Measurements from ENCODE around the gene GALR2.
"Not testable (repeated sequence)": the region's sequence is repeated elsewhere in the genome, so short reads cannot be mapped to it uniquely, and the experiment has no call there.

The GALR2 gene

DNA sequence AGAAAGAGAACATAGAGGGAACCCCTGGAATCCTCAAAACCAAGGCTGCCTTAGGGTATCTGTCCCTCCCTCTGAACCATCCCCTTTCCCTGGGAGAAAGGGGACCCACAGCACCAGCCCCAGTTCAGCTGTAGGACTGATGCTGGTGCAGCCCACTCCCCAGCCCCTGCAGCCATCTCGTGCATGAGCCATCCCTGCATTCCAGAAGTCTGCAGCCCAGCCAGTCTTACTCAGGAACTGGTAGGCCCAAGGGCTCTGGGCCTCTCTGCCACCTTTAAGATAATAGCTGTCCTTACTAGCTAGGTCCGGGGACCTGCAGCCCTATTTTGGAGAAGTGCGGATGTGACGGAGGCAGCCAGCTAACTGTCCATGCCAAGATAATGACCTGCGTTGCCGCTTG, 41.4 kb upstream of the GALR2 start:
- no peak for DNase-seq (ENCODE audit: low read depth)
- TF ChIP-seq, protein P1, sequence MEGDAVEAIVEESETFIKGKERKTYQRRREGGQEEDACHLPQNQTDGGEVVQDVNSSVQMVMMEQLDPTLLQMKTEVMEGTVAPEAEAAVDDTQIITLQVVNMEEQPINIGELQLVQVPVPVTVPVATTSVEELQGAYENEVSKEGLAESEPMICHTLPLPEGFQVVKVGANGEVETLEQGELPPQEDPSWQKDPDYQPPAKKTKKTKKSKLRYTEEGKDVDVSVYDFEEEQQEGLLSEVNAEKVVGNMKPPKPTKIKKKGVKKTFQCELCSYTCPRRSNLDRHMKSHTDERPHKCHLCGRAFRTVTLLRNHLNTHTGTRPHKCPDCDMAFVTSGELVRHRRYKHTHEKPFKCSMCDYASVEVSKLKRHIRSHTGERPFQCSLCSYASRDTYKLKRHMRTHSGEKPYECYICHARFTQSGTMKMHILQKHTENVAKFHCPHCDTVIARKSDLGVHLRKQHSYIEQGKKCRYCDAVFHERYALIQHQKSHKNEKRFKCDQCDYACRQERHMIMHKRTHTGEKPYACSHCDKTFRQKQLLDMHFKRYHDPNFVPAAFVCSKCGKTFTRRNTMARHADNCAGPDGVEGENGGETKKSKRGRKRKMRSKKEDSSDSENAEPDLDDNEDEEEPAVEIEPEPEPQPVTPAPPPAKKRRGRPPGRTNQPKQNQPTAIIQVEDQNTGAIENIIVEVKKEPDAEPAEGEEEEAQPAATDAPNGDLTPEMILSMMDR (conservative IDR thresholded peaks at IDR 0.05; ENCODE audit: low read depth, low read length), result no peak

DNA sequence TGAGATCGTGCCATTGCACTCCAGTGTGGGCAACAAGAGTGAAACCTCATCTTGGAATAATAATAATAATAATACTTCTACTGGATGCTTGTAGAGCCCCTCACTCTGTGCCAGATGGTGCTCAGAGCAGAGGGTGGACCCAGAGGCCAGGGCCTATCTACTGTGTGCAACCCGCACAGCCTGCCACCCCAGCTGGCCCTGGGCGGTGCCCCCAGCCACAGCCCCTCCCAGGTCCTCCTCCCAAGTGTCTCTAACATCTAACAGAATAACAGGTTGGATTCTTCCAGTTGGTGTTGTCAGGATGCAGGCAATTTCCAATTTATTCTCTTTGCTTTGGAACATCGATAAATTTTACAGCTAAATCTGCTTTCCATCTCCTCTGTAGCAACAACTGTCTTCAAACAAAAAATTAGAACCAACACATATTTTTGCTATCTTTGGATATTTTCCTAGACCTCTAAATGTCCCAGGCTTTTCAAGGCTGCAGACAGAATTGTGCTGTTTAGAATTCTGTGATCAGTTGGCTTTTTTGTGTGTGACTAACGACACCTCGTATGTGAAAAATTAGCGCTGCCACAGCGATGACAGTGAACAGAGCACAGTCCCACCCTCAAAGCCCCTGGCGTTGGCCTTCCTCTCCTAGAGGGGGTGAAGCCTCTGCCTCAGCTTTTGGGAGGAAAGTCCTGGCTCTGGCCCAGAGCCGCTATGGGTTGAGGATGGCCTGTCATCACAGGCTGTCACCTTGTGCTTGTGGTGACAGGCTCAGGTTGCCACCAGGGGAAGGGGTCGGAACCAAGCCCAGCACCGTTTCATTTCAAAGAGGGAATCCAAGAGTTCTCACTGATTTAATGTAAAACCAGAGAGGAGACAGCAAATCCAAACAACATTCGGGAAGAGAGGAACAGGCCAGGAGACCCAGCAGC, 39.9 kb upstream of the GALR2 start:
- TF ChIP-seq, protein P1 (conservative IDR thresholded peaks at IDR 0.05; ENCODE audit: low read depth, low read length), result no peak
- no peak for DNase-seq (ENCODE audit: low read depth)

More for the DNA sequence above, 41.4 kb upstream of the GALR2 start:
- H3K4me3 ChIP-seq (ENCODE audit: low read depth, low read length), result no peak overlapping the region

DNA sequence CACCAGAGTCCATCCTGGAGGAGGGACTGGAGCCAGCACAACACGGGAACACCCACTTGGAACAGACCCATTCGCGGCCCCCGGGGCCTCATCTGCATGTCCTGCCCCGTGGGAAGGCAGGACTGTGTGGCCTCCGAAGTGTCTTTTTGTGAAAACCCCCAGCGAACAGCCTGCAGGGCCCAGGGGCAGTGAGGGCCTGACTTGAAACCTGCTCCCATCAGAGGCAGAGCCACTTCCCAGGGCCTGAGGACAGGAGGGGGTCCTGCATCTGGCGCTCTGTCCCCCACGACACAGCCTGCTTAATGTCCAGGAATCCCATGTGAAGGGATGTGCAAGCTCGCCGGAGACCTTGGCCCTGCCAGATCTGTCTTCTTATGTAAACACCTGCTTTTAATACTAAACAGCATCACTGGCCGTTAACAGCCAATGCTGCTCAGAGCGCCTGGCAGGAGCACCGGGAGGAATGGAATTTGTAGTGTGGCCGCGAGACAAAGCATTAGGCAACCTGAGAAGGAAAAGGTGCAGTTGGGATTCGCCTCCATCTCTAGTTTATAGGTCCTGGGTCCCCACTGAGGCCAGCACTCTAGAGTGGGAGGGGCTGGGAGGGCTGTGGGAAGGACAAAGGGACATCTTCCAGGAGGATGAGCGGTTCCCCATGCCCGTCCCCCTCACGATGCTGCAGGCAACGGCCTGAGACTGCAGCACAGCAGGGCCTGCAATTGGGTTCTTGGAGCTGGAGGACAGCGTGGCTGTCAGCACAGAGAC, 37.9 kb upstream of the GALR2 start:
- H3K4me3 ChIP-seq (ENCODE audit: low read depth, low read length), result no peak overlapping the region
- peak; percentile 16 for DNase-seq (ENCODE audit: low read depth)
- TF ChIP-seq, protein P1 (conservative IDR thresholded peaks at IDR 0.05; ENCODE audit: low read depth, low read length), result no peak

More for the DNA sequence above, 39.9 kb upstream of the GALR2 start:
- H3K4me3 ChIP-seq (ENCODE audit: low read depth, low read length), result no peak overlapping the region

DNA sequence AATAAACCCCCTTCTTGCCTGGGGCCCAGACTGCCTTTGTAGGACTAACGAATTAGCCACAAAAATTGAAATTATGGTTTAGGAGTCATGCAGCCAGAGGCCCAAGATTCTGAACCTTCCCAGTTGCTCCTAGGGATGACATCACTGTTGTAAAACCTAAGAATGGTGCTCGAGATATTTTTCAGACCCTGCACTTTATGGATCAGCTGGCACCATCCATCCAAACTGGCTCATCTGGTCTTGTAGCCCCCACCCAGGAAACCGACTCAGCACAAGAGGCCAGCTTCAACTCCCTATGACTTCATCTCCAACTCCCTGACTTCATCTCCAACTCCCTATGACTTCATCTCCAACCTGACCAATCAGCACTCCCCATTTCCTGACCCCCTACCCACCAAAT, 36.5 kb upstream of the GALR2 start:
- TF ChIP-seq, protein P1 (conservative IDR thresholded peaks at IDR 0.05; ENCODE audit: low read depth, low read length), result no peak
- DNase-seq (ENCODE audit: low read depth), result no peak
- H3K4me3 ChIP-seq (ENCODE audit: low read depth, low read length), result no peak overlapping the region

DNA sequence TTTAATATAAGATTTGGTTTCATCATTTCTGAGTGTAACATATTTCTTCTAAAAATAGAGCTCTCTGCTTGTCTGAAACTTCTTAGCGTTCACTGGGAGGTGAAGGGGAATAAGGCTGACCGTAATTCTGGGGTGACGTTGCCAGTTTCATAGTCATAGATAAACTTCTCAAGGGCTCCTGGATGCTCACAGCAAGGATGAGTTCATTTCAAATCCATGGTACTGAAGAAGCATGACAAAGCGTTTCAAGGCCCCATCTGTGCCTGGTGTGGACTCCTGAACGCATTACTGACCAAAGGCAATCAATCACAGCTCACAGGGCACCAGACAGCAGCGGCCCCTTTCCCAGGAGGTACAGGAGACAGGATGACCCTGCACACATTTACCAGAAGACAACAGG, 35.5 kb upstream of the GALR2 start:
- H3K4me3 ChIP-seq (ENCODE audit: low read depth, low read length), result no peak overlapping the region
- no peak for DNase-seq (ENCODE audit: low read depth)
- TF ChIP-seq, protein P1 (conservative IDR thresholded peaks at IDR 0.05; ENCODE audit: low read depth, low read length), result no peak

DNA sequence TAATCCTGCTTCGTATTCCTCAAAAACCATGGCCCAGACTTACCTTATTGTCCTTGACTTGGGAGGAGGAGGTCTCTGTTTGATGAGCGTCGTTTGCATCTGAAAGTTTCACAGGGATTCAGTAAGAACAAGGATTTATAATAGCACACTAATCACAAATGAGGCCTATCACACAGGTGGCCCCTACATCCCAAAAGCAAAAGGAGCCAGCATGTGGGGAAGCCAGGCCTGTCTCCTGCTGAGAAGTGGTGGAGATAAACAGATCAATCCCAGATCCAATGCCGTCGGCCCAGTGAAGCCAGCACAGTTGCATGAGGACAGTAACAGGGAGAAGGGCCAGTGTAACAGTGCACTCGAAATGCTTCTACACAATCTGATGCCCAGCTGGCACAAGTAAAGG, 34.2 kb upstream of the GALR2 start:
- no peak overlapping the region for H3K4me3 ChIP-seq (ENCODE audit: low read depth, low read length)
- TF ChIP-seq, protein P1 (conservative IDR thresholded peaks at IDR 0.05; ENCODE audit: low read depth, low read length), result no peak
- DNase-seq (ENCODE audit: low read depth), result no peak

DNA sequence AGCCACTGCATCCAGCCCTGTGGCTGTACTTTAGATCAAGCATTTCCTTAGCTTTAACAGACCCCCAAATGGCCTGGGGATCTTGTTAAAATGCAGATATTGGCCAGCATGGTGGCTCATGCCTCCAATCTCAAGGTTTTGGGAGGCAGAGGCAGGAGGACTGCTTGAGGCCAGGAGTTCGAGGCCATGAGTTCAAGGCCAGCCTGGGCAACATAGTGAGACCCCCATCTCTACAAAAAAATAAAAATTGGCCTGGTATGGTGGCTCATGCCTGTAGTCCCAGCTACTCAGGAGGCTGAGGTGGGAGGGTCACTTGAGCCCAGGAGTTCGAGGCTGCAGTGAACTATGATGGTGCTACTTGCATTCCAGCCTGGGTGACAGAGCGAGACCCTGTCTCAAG, 31.7 kb upstream of the GALR2 start:
- H3K4me3 ChIP-seq (ENCODE audit: low read depth, low read length); DNase-seq (ENCODE audit: low read depth): not testable (repeated sequence)

DNA sequence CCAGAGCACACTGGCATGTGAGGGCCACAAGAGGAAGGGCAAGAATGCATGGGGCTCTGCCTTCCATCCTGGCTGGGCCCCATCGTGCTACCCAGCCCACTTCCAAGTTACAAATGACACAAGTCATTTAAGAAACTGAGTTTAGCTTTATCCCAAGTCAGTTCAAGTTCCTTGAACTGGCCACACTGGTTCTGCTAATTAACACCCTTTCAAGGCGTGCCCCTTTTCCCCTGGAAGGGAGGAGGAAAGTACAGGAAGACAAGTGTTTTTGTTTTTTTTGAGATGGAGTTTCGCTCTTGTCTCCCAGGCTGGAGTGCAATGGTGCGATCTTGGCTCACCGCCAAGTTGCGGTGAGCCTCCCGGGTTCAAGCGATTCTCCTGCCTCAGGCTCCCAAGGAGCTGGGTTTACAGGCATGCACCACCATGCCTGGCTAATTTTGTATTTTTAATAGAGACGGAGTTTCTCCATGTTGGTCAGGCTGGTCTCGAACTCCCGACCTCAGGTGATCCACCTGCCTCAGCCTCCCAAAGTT, 30.0 kb upstream of the GALR2 start:
- not testable (repeated sequence) for DNase-seq (ENCODE audit: low read depth); H3K4me3 ChIP-seq (ENCODE audit: low read depth, low read length)
